ENCODE results near the gene CBFA2T2. TPM values are rescaled to one million over a fixed set of nuclear protein-coding genes. Genes with fewer than 3 reads are reported as not detected.
"Not testable (repeated sequence)": the region's sequence is repeated elsewhere in the genome, so short reads cannot be mapped to it uniquely, and the experiment has no call there.

Gene CBFA2T2
- total RNA-seq, 4 donors from 2014 or later, result 31.2 to 51.3 (median 37.8) TPM

DNA sequence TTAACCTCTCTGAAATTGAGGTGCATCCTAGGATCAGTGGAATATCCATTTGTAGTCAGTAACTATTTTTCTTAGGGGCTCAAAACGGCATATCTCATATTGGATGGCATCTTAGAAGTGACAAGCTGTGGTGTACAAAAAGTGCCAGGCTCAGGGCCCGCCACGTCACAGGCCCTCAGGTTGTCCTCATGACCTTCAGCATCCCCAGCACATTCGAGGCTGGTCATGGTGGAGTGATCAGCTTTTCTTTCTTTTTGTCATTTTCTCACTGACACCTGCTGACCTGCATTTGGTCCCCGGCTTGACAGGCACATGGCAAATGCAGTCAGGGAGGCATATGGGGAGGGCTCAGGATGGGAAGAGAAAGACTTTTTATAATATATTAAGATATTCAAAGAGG is 203.4 kb downstream of the CBFA2T2 start:
- no peak overlapping the region for H3K4me3 ChIP-seq

DNA sequence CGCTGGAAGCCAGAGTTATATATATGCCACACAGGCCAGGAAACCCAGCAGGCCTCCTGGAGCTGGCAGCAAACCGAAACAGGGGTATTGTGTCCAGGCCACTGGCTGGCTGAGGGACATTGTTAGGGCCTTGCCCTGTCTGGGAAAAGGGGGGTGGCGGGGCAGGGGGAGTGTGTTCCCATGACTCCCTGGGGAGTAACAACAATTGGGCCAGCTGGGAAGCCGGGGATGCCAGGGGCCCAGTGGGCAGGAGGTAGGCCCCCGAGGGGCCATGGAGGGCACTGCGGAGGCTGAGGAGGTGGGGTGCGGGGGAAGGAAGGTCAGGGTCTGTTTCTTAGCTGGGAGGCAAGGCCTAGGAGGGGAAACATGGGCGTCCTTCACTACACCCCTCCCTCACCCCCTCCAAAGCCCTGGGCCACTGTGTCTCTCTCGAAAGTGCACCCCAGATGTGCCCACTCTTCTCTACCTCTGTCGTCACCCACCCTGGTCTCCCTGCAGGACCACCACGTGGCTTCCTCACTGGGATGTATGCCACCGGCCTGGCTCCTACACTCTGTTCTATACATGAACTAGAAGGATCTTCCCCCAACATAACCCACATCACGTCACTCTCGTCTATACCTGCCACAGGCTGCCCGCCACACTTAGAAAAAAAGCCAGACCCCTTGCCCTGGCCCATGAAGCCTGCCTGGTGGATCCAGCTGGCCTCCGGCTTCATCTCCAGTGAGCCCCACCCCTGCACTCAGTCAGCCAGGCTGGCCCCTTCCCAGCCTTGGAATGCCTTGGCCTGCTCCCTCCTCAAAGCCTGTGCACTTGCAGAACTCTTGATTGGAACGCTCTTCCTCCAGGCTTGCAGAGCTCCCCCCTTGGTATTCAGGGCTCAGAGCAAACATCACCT is 204.1 kb downstream of the CBFA2T2 start:
- Histone ChIP-seq H3K4me3 (no peak overlapping the region), H3K4me1 (no peaks in the 10 kb centered on the region), H3K9me3 (no peaks in the 10 kb centered on the region), H3K27me3 (no peaks in the 10 kb centered on the region), H3K27ac (no peak overlapping the region), H3K36me3 (no peaks in the 10 kb centered on the region)
- no peak for TF ChIP-seq POLR2A (IDR thresholded peaks at IDR 0.05)
- TF ChIP-seq, protein P1, sequence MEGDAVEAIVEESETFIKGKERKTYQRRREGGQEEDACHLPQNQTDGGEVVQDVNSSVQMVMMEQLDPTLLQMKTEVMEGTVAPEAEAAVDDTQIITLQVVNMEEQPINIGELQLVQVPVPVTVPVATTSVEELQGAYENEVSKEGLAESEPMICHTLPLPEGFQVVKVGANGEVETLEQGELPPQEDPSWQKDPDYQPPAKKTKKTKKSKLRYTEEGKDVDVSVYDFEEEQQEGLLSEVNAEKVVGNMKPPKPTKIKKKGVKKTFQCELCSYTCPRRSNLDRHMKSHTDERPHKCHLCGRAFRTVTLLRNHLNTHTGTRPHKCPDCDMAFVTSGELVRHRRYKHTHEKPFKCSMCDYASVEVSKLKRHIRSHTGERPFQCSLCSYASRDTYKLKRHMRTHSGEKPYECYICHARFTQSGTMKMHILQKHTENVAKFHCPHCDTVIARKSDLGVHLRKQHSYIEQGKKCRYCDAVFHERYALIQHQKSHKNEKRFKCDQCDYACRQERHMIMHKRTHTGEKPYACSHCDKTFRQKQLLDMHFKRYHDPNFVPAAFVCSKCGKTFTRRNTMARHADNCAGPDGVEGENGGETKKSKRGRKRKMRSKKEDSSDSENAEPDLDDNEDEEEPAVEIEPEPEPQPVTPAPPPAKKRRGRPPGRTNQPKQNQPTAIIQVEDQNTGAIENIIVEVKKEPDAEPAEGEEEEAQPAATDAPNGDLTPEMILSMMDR (IDR thresholded peaks at IDR 0.05), result no peak
- no peak for DNase-seq

More for the DNA sequence above, 203.4 kb downstream of the CBFA2T2 start:
- Histone ChIP-seq H3K27me3 (no peaks in the 10 kb centered on the region), H3K27ac (no peak overlapping the region), H3K36me3 (no peaks in the 10 kb centered on the region), H3K9me3 (no peaks in the 10 kb centered on the region), H3K4me1 (no peaks in the 10 kb centered on the region)
- no peak for DNase-seq
- TF ChIP-seq, protein P1 (IDR thresholded peaks at IDR 0.05), result no peak
- TF ChIP-seq POLR2A (IDR thresholded peaks at IDR 0.05), result no peak

DNA sequence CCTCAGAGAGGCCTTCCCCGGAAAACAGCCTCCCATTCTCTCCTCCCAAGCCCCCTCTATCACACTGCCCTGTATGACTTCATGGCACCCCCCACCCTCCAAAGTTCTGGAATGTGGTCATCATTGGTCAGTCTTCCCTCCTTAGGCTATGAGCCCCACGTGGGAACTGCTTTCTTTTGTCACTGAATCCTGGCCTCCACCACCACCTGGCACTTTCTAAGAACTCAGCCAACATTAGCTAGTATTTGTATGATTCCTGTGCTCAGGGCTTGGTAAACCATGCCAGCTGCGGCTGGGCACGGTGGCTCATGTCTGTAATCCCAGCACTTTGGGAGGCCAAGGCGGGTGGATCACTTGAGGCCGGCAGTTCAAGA is 204.7 kb downstream of the CBFA2T2 start:
- no peak overlapping the region for H3K27ac ChIP-seq

DNA sequence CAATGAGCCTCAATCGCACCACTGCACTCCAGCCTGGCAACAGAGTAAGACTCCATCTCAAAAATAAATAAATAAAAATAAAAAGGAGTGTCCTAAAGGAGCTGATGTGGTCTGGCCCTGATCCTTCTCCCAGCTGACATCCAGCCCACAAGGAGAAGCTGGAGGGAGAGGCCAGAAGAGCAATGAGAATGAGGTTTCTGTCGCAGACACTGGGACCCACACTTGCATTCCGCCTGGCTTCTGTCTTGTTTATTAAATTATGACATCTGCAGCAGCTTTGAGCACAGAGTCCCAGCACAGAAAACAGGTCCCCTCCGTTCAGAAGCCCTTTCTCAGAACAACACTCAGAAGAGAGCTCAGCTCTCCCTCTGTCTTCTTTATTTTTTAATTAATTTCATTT is 206.6 kb downstream of the CBFA2T2 start:
- no peaks in the 10 kb centered on the region for H3K9me3 ChIP-seq
- no peaks in the 10 kb centered on the region for H3K36me3 ChIP-seq
- H3K27ac ChIP-seq, result no peak overlapping the region
- no peaks in the 10 kb centered on the region for H3K4me1 ChIP-seq
- TF ChIP-seq, protein P1 (IDR thresholded peaks at IDR 0.05), result no peak
- TF ChIP-seq POLR2A (IDR thresholded peaks at IDR 0.05), result no peak
- no peak for DNase-seq
- no peak overlapping the region for H3K4me3 ChIP-seq
- H3K27me3 ChIP-seq, result no peaks in the 10 kb centered on the region

More for the DNA sequence above, 204.7 kb downstream of the CBFA2T2 start:
- H3K4me1 ChIP-seq, result no peaks in the 10 kb centered on the region
- TF ChIP-seq POLR2A (IDR thresholded peaks at IDR 0.05), result no peak
- TF ChIP-seq, protein P1 (IDR thresholded peaks at IDR 0.05), result no peak
- H3K36me3 ChIP-seq, result no peaks in the 10 kb centered on the region
- H3K4me3 ChIP-seq, result no peak overlapping the region
- DNase-seq, result no peak
- no peaks in the 10 kb centered on the region for H3K27me3 ChIP-seq
- H3K9me3 ChIP-seq, result no peaks in the 10 kb centered on the region

DNA sequence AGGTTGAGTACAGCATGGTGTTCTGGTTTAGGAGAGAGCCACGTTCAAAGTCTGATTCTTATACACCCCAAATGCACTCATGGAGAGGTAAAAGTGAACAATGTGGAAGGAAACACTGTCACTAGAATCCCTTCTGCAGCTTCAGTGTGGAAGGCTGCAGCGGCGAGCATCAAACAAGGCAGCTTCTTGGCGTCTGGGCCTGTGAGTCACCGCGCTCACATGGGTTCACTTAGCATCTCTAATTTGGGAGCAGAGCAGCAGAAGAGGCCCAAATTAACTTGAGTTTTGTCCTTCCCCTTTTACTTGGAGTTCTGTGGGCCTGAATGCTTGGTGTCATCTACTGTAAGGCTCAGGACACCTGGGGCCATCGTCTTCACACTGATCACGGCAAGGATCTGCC is 207.2 kb downstream of the CBFA2T2 start:
- no peak for DNase-seq
- TF ChIP-seq, protein P1 (IDR thresholded peaks at IDR 0.05), result no peak
- Histone ChIP-seq H3K27me3 (no peaks in the 10 kb centered on the region), H3K9me3 (no peaks in the 10 kb centered on the region), H3K4me1 (no peaks in the 10 kb centered on the region), H3K4me3 (no peak overlapping the region), H3K36me3 (no peaks in the 10 kb centered on the region), H3K27ac (peak overlapping the region in 1 of 4 donors; percentile 46)

DNA sequence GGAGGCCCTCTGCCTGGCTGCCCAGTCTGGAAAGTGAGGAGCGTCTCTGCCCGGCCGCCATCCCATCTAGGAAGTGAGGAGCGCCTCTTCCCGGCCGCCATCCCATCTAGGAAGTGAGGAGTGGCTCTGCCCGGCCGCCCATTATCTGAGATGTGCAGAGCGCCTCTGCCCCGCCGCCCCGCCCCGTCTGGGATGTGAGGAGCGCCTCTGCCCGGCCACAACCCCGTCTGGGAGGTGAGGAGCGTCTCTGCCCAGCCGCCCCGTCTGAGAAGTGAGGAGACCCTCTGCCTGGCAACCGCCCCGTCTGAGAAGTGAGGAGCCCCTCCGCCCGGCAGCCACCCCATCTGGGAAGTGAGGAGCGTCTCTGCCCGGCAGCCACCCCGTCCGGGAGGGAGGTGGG is 209.1 kb downstream of the CBFA2T2 start:
- not testable (repeated sequence) for DNase-seq, H3K27me3 ChIP-seq, H3K4me3 ChIP-seq, H3K36me3 ChIP-seq, H3K4me1 ChIP-seq, H3K27ac ChIP-seq, H3K9me3 ChIP-seq

Other genes with a start within 250 kb of the CBFA2T2 start
- gene BPIFB1, start 206.9 kb upstream of the CBFA2T2 start, total RNA-seq, result not detected
- gene CDK5RAP1, start 88.6 kb upstream of the CBFA2T2 start, total RNA-seq, result 10 to 100 TPM; 23.5 to 47.0 (median 30.9) TPM
- gene SNTA1, start 46.3 kb upstream of the CBFA2T2 start, total RNA-seq, result 10 to 100 TPM; 12.1 to 15.0 (median 14.4) TPM
- gene C20orf144, start 172.2 kb downstream of the CBFA2T2 start, total RNA-seq, result not detected
- 1 to 10 TPM in 3 of 4 donors, not detected in 1; 1.2 to 3.1 (median 2.5) TPM for gene ACTL10, start 176.8 kb downstream of the CBFA2T2 start, total RNA-seq
- 100 to 1,000 TPM in 3 of 4 donors, 10 to 100 TPM in 1; 77.1 to 146 (median 110) TPM for gene NECAB3, start 184.3 kb downstream of the CBFA2T2 start, total RNA-seq
- 10 to 100 TPM in 1 of 4 donors, 1 to 10 TPM in 3; 2.1 to 32.2 (median 4.9) TPM for gene E2F1, start 196.3 kb downstream of the CBFA2T2 start, total RNA-seq
- gene PXMP4, start 230.2 kb downstream of the CBFA2T2 start, total RNA-seq, result 10 to 100 TPM in 2 of 4 donors, 1 to 10 TPM in 1, under 1 TPM in 1; 0.83 to 15.3 (median 8.1) TPM
- gene ZNF341, start 241.9 kb downstream of the CBFA2T2 start, total RNA-seq, result 10 to 100 TPM in 1 of 4 donors, 1 to 10 TPM in 3; 2.5 to 13.5 (median 3.6) TPM